Activated T-helper 1 cell treated with anti-CD3 and anti-CD28 coated beads, Interleukin-2, amount 50 U/mL, for 16 hours (primary cell): Measurements from ENCODE around the gene HJURP.

Experiments used
- DNase-seq, 2 donors: peaks; one replicate each; pipeline ENCODE4 v3.0.0-alpha.2; 2020; ENCODE audit warnings: low read depth in 1 of 2, low spot score in 1 of 2

Gene HJURP

GRCh38 chr2:233794128-233794658 is 60.1 kb downstream of the HJURP start:
- no peak for DNase-seq

- no peak for DNase-seq
These were observed 60.7 kb downstream of the HJURP start for GRCh38 chr2:233793465-233794127.

GRCh38 chr2:233792720-233793119 is 61.6 kb downstream of the HJURP start:
- no peak for DNase-seq

GRCh38 chr2:233791883-233792329 is 62.4 kb downstream of the HJURP start:
- no peak for DNase-seq

- DNase-seq = no peak
These were observed 63.0 kb downstream of the HJURP start for GRCh38 chr2:233791151-233791882.

- DNase-seq = no peak
These were observed 64.8 kb downstream of the HJURP start for GRCh38 chr2:233789554-233789953.
